ACHN (cell line): ENCODE data around the gene ARHGEF25.
A peak's percentile ranks its signal among the peaks of the same experiment; 100 is the strongest.
"Not testable (repeated sequence)": the region's sequence is repeated elsewhere in the genome, so short reads cannot be mapped to it uniquely, and the experiment has no call there.

Experiments used
- DNase-seq: peaks from one replicate; pipeline ENCODE4 v3.0.0-alpha.2; 2015
- in situ Hi-C: cut with HindIII; loops from 2 replicates; pipeline ENCODE4 v1.10.0; 2017; ENCODE audit warnings: low sequenced_read_pairs, low pct_ligation_motif_present, low pct_unique_long_range_greater_than_20kb

The ARHGEF25 gene

GRCh38 chr12:57617942-57618341 is 6.7 kb downstream of the ARHGEF25 start:
- in situ Hi-C loops = no loop called here
- DNase-seq = no peak

GRCh38 chr12:57618431-57618830 is 7.2 kb downstream of the ARHGEF25 start:
- in situ Hi-C loops = not testable (repeated sequence)

GRCh38 chr12:57618966-57619433 is 7.8 kb downstream of the ARHGEF25 start:
- in situ Hi-C loops = no loop called here
- DNase-seq = no peak

More at GRCh38 chr12:57618431-57618830, 7.2 kb downstream of the ARHGEF25 start:
- not testable (repeated sequence) for DNase-seq

- no peak for DNase-seq
- in situ Hi-C loops = no loop called here
These were observed 8.4 kb downstream of the ARHGEF25 start for GRCh38 chr12:57619434-57620244.

GRCh38 chr12:57620245-57620935 is 9.2 kb downstream of the ARHGEF25 start:
- in situ Hi-C loops = no loop called here
- no peak for DNase-seq

- in situ Hi-C loops = no loop called here
- no peak for DNase-seq
These were observed 9.8 kb downstream of the ARHGEF25 start for GRCh38 chr12:57620936-57621496.

- in situ Hi-C loops = no loop called here
These were observed 10.5 kb downstream of the ARHGEF25 start for GRCh38 chr12:57621497-57622292.

GRCh38 chr12:57622293-57623245 is 11.3 kb downstream of the ARHGEF25 start:
- DNase-seq = no peak
- in situ Hi-C loops = no loop called here

More at GRCh38 chr12:57621497-57622292, 10.5 kb downstream of the ARHGEF25 start:
- peak; percentile 48 for DNase-seq

GRCh38 chr12:57623385-57623784 is 12.2 kb downstream of the ARHGEF25 start:
- DNase-seq = no peak
- in situ Hi-C loops = no loop called here

GRCh38 chr12:57623811-57624390 is 12.7 kb downstream of the ARHGEF25 start:
- no peak for DNase-seq
- in situ Hi-C loops = no loop called here

- in situ Hi-C loops = no loop called here
- no peak for DNase-seq
These were observed 13.4 kb downstream of the ARHGEF25 start for GRCh38 chr12:57624441-57625220.

- in situ Hi-C loops = no loop called here
These were observed 14.2 kb downstream of the ARHGEF25 start for GRCh38 chr12:57625261-57626032.

GRCh38 chr12:57626111-57626920 is 15.1 kb downstream of the ARHGEF25 start:
- in situ Hi-C loops = no loop called here

More at GRCh38 chr12:57625261-57626032, 14.2 kb downstream of the ARHGEF25 start:
- no peak for DNase-seq

GRCh38 chr12:57626921-57627445 is 15.7 kb downstream of the ARHGEF25 start:
- no peak for DNase-seq
- in situ Hi-C loops = no loop called here

More at GRCh38 chr12:57626111-57626920, 15.1 kb downstream of the ARHGEF25 start:
- DNase-seq = no peak
